OCI-LY3 (cell line): Measurements from ENCODE around the gene MSI2.
A peak's percentile ranks its signal among the peaks of the same experiment; 100 is the strongest.

Experiments used
- EZH2phosphoT487 ChIP-seq: fragments of 200-600 bp; shearing (Covaris generic); IDR thresholded peaks from 2 replicates; pipeline ENCODE4 v1.6.1; 2018; ENCODE audit warnings: antibody characterized with exemption, mixed run types, low read depth
- TF ChIP-seq, protein P1 (sequence below): fragments of 200-600, 300-600 bp; sonication (generic); IDR thresholded peaks from 2 replicates; pipeline ENCODE4 v1.5.1; 2014; ENCODE audit warnings: antibody characterized with exemption, low read length, low read depth

DNA sequence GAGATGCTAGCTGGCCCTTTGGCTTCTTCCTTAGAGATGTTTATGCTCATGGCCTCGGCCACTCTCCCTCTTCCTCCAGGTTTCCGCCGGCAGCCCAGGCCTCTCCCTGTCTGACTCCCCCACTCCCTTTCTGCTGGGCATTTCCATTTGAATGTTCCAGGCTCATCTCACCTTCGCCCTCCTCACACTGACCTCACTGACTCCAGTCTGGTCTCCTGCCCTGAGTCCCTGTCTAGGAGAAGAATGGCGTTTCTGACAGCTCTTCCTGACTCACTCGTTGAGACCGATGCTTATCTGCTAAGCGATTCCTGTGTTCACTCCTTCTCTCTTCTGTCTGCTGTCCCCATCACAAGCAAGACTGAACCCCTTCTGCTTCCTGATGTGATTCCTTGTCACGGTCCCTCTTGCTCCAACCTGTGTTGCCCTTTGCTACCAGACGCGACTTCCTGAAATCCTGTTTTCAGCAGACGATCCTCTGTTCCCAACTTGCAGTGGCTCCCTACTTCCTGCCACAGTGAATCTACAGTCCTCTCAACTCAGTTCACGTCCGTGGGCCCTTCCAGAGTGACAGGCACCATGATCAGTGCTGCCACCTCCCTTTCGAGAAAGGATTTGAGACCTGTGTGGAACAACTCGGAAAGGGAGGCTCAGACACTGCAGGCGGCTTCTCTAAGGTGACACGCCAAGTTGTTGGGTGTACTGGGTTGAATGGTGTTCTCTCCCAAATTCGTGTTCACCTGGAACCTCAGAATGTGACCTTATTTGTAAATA is 176.4 kb downstream of the MSI2 start:
- TF ChIP-seq, protein P1, sequence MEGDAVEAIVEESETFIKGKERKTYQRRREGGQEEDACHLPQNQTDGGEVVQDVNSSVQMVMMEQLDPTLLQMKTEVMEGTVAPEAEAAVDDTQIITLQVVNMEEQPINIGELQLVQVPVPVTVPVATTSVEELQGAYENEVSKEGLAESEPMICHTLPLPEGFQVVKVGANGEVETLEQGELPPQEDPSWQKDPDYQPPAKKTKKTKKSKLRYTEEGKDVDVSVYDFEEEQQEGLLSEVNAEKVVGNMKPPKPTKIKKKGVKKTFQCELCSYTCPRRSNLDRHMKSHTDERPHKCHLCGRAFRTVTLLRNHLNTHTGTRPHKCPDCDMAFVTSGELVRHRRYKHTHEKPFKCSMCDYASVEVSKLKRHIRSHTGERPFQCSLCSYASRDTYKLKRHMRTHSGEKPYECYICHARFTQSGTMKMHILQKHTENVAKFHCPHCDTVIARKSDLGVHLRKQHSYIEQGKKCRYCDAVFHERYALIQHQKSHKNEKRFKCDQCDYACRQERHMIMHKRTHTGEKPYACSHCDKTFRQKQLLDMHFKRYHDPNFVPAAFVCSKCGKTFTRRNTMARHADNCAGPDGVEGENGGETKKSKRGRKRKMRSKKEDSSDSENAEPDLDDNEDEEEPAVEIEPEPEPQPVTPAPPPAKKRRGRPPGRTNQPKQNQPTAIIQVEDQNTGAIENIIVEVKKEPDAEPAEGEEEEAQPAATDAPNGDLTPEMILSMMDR, result 0 out of 2 replicates have a peak, but pooled peaks have one; percentile 7
- no peak for TF ChIP-seq EZH2phosphoT487
